GM12878 (cell line): ENCODE measurements around the gene PKM. TPM values are rescaled to one million over a fixed set of nuclear protein-coding genes. Genes with fewer than 3 reads are reported as not detected.

Experiments
- ATAC-seq: fragments of 200-7000 bp; cut with Tn5 transposase; 3 replicates; pipeline ENCODE4 v1.9.1; 2020; ENCODE audit warnings: mild to moderate bottlenecking, moderate library complexity
- BruUV-seq: library from RNA; stranded (reverse); fragments of 400-500 nt; replicated peaks from 2 replicates; lab custom pipeline; 2021; lab: Mats Ljungman, UMichigan
- CTCF ChIA-PET: fragments of 300-600 bp; sonication (Branson Sonifier 250); formaldehyde crosslinking; extraction: SDS; loops from one replicate; lab custom pipeline; 2021; ENCODE audit warnings: inconsistent platforms; lab: Yijun Ruan, JAX
- POLR2A ChIA-PET: fragments of 350-600 bp; formaldehyde crosslinking; extraction: SDS; loops from one replicate; lab custom pipeline; 2021; ENCODE audit warnings: inconsistent platforms; lab: Charles Lee
- RAD21 ChIA-PET: fragments of 300-600 bp; sonication (Branson Sonifier 250); formaldehyde crosslinking; loops from one replicate; lab custom pipeline; 2023; ENCODE audit warnings: antibody characterized with exemption; ENCODE audit not compliant: unreplicated experiment; lab: Charles Lee
- SMC1A ChIA-PET: fragments of 300-600 bp; sonication (Branson Sonifier 250); formaldehyde crosslinking; loops from one replicate; lab custom pipeline; 2023; ENCODE audit not compliant: unreplicated experiment, uncharacterized antibody; lab: Charles Lee
- DNase-seq: peaks from one replicate; pipeline ENCODE4 v3.0.0-alpha.2; 2011; ENCODE audit warnings: low read depth, low spot score
- FAIRE-seq: peaks from 3 replicates; lab custom pipeline; 2011; peaks lifted over from hg19 to GRCh38; lab: Jason Lieb, UNC
- H2AFZ ChIP-seq: 2 replicates; pipeline ENCODE4 v1.6.0; 2011; ENCODE audit warnings: low read depth, low read length, control low read depth; ENCODE audit not compliant: control insufficient read depth
- H3K27ac ChIP-seq: 2 replicates; pipeline ENCODE4 v1.5.1; 2011; ENCODE audit warnings: control low read depth; ENCODE audit not compliant: control insufficient read depth, insufficient read depth
- H3K27me3 ChIP-seq, 2 experiments: replicated peaks in 1 of 2; 2 replicates each; pipeline versions ENCODE4 v1.6.0 to v1.6.1; 2011; ENCODE audit warnings: low read length in 1 of 2; ENCODE audit not compliant: control insufficient read depth in 2 of 2, insufficient read depth in 2 of 2
- H3K36me3 ChIP-seq, 2 experiments: 2 replicates each; pipeline ENCODE4 v1.5.1; 2011; ENCODE audit warnings: low read length in 1 of 2; ENCODE audit not compliant: control insufficient read depth in 2 of 2, insufficient read depth in 2 of 2
- H3K4me1 ChIP-seq: 2 replicates; pipeline ENCODE4 v1.6.1; 2011; ENCODE audit warnings: mild to moderate bottlenecking, low read length, moderate library complexity, mixed read lengths; ENCODE audit not compliant: control insufficient read depth, insufficient read depth
- H3K4me2 ChIP-seq: 2 replicates; pipeline ENCODE4 v1.6.0; 2011; ENCODE audit warnings: control low read depth; ENCODE audit not compliant: control insufficient read depth, insufficient read depth
- H3K4me3 ChIP-seq: fragments of 200-600 bp; sonication (generic); 2 replicates; pipeline ENCODE4 v1.5.1; 2016
- H3K79me2 ChIP-seq: 2 replicates; pipeline ENCODE4 v1.6.0; 2011; ENCODE audit warnings: low read length; ENCODE audit not compliant: control insufficient read depth, insufficient read depth
- H3K9ac ChIP-seq: 2 replicates; pipeline ENCODE4 v1.8.0; 2011; ENCODE audit warnings: low read length, control low read depth, mixed read lengths; ENCODE audit not compliant: control insufficient read depth, insufficient read depth
- H3K9me3 ChIP-seq: replicated peaks from 3 replicates; pipeline ENCODE4 v1.5.1; 2011; ENCODE audit warnings: mild to moderate bottlenecking, low read length; ENCODE audit not compliant: control insufficient read depth, insufficient read depth
- H4K20me1 ChIP-seq: 2 replicates; pipeline ENCODE4 v1.6.0; 2011; ENCODE audit not compliant: control insufficient read depth, insufficient read depth
- E2F4 ChIP-seq: IDR thresholded peaks from 2 replicates; pipeline ENCODE4 v1.6.1; 2012; ENCODE audit warnings: low read depth, low read length, improper control_type of control experiment
- HDAC6 ChIP-seq: fragments of 200-600 bp; sonication (generic); IDR thresholded peaks from one replicate; pipeline ENCODE4 v1.8.0; 2017; ENCODE audit warnings: antibody characterized with exemption; ENCODE audit not compliant: unreplicated experiment
- HDGF ChIP-seq: fragments of 450-650 bp; IDR thresholded peaks from 2 replicates; pipeline ENCODE4 v1.6.1; 2016; ENCODE audit warnings: antibody characterized with exemption
- MLLT1 ChIP-seq: fragments of 450-650 bp; IDR thresholded peaks from 2 replicates; pipeline ENCODE4 v1.6.1; 2016; ENCODE audit warnings: mild to moderate bottlenecking
- MXI1 ChIP-seq: fragments of 150-350 bp; IDR thresholded peaks from 2 replicates; pipeline ENCODE4 v1.6.1; 2011; ENCODE audit warnings: low read depth, mild to moderate bottlenecking, inconsistent platforms, low read length, improper control_type of control experiment
- NFYA ChIP-seq: IDR thresholded peaks from 2 replicates; pipeline ENCODE4 v1.6.1; 2011; ENCODE audit warnings: low read depth, mild to moderate bottlenecking, low read length, improper control_type of control experiment, borderline replicate concordance
- RCOR1 ChIP-seq: conservative IDR thresholded peaks from 2 replicates; pipeline ENCODE4 v1.6.1; 2012; ENCODE audit warnings: low read depth, low read length, improper control_type of control experiment
- RELB ChIP-seq: fragments of 450-650 bp; IDR thresholded peaks from 2 replicates; pipeline ENCODE4 v1.6.1; 2017; ENCODE audit warnings: low read depth, mild to moderate bottlenecking, moderate library complexity
- TCF3 ChIP-seq: IDR thresholded peaks from 2 replicates; pipeline ENCODE4 v1.6.1; 2012; ENCODE audit warnings: low read depth, mild to moderate bottlenecking, low read length, borderline replicate concordance; ENCODE audit not compliant: insufficient read depth
- YBX1 ChIP-seq: fragments of 450-650 bp; IDR thresholded peaks from 2 replicates; pipeline ENCODE4 v1.6.1; 2016; ENCODE audit warnings: antibody characterized with exemption
- WGBS: methylation state at CpG from one replicate; pipeline ENCODE4 v1.1.6; 2016; ENCODE audit warnings: low lambda C conversion rate; ENCODE audit not compliant: insufficient replicate concordance, insufficient coverage; ENCODE audit errors: missing lambda C conversion rate; 5-methylcytosine and 5-hydroxymethylcytosine counted together
- in situ Hi-C: fragments of 300-500 bp; cut with MboI; formaldehyde crosslinking; loops from 9 replicates; pipeline ENCODE4 v1.14.3; 2018; ENCODE audit warnings: mixed read lengths
- intact Hi-C: fragments of 100-400 bp; cut with micrococcal nuclease; formaldehyde crosslinking; loops from one replicate; pipeline ENCODE4 v1.14.2; 2022; ENCODE audit not compliant: unreplicated experiment
- polyA plus RNA-seq, 11 experiments: library from polyadenylated mRNA; depleted of rRNA in 4 of 11; unstranded in 6 of 11; stranded (reverse) in 5 of 11; fragments of >200 nt; fragmentation: Nextera tagmentation in 4 of 11; fragmentation: Illumina TruSeq in 1 of 11; extraction: Ambion mirVana in 4 of 11; extraction: Trizol in 1 of 11; gene quantifications; 1 replicate in 1 of 11; 2 replicates in 10 of 11; pipeline versions ENCODE4 v1.2.1 to v1.2.3, GENCODE V29; 2011 to 2016; ENCODE audit warnings: inconsistent platforms in 2 of 11, missing spikeins in 2 of 11, low read depth in 1 of 11
- total RNA-seq, 4 experiments: library from RNA; depleted of rRNA in 3 of 4; stranded (reverse); fragments of >200 nt in 3 of 4; fragmentation: Illumina TruSeq in 1 of 4; extraction: Trizol in 1 of 4; gene quantifications; 2 replicates each; pipeline versions ENCODE4 v1.2.1 to v1.2.3, GENCODE V29; 2013 to 2021
- TF ChIP-seq, protein P1 (sequence below): fragments of 150-350 bp; IDR thresholded peaks from 2 replicates; pipeline ENCODE4 v1.6.1; 2014; ENCODE audit warnings: mild to moderate bottlenecking, low read depth, low read length

PKM gene
- total and polyA plus RNA-seq, 10 of the 15 experiments (the other 5 are each of a cell fraction or from before 2014, with no cell fraction given): 491 to 2,011 (median 1,433) TPM

DNA sequence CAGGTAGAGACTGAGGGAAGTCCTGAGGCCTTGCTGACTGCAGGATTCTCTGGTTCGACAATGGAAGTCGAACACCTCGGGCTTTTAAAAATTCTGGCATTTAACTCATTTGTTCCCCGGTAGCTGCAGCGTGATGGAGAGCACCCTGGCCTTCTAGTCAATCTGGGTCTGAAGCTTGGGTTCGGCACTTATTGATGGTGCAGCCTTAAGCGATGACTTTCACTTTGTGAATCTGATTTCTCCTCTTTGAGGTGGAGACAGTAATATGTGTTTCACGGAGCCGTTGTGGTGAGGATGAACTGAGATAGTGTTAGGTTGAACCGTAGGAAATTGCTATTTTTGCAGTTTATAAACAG lies 42.0 kb upstream of the PKM start:
- H3K79me2 ChIP-seq: peaks cover 22% of the 10 kb centered on the region
- FAIRE-seq: no peak
- H3K27me3 ChIP-seq: no peaks in the 10 kb centered on the region
- ChIA-PET RAD21 (interaction anchor here (0.8 to 1.7 kb wide), 2 partner anchors 42 to 46 kb away, joined by 3 to 4 read pairs; partner anchors contain the start of gene PKM), SMC1A (interaction anchor here (0.5 to 2.2 kb wide), 6 partner anchors 13 to 73 kb away, joined by 3 to 15 read pairs (median 4); no protein-coding TSS in a partner anchor), CTCF (interaction anchor here (0.7 to 3.3 kb wide), 6 partner anchors 10 to 262 kb away, joined by 3 to 15 read pairs (median 8); partner anchors contain the start of gene ARIH1), POLR2A (interaction anchor here (0.9 to 1.5 kb wide), 3 partner anchors 33 to 46 kb away, joined by 3 read pairs; no protein-coding TSS in a partner anchor)
- peak overlapping the region; percentile 16; the same call in 1 of the 2 replicates for H3K27ac ChIP-seq
- H3K4me2 ChIP-seq: peak overlapping the region; percentile 64
- H4K20me1 ChIP-seq: no peaks in the 10 kb centered on the region
- no peak for DNase-seq
- H3K36me3 ChIP-seq: peaks cover 0 to 6% of the 10 kb centered on the region in 2 experiments; a peak in 1 of 4 replicates
- no peaks in the 10 kb centered on the region for H3K9me3 ChIP-seq
- in situ Hi-C loops: no loop called here
- intact Hi-C loops: loop anchor here (1.0 kb wide), 1 partner anchor 42 kb away; the partner anchor contains the start of gene PKM
- TSS peak; percentile 86 for BruUV-seq
- peak overlapping the region; percentile 61 for H3K4me3 ChIP-seq
- no peak for TF ChIP-seq HDAC6
- no peak for TF ChIP-seq E2F4
- TF ChIP-seq MLLT1: 0 out of 2 replicates have a peak, but pooled peaks have one; percentile 67
- TF ChIP-seq NFYA: no peak
- TF ChIP-seq YBX1: no peak
- TF ChIP-seq RELB: 0 out of 2 replicates have a peak, but pooled peaks have one; percentile 43
- TF ChIP-seq, protein P1, sequence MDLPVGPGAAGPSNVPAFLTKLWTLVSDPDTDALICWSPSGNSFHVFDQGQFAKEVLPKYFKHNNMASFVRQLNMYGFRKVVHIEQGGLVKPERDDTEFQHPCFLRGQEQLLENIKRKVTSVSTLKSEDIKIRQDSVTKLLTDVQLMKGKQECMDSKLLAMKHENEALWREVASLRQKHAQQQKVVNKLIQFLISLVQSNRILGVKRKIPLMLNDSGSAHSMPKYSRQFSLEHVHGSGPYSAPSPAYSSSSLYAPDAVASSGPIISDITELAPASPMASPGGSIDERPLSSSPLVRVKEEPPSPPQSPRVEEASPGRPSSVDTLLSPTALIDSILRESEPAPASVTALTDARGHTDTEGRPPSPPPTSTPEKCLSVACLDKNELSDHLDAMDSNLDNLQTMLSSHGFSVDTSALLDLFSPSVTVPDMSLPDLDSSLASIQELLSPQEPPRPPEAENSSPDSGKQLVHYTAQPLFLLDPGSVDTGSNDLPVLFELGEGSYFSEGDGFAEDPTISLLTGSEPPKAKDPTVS: no peak
- no peak for TF ChIP-seq RCOR1
- TF ChIP-seq TCF3: no peak
- peak; percentile 7; the same call in 1 of the 2 replicates for TF ChIP-seq HDGF
- peak; percentile 46; the same call in 1 of the 2 replicates for TF ChIP-seq MXI1
- TF ChIP-seq, all 136 proteins: peak for 4
- Histone ChIP-seq H2AFZ (peak overlapping the region; percentile 87), H3K9ac (peak overlapping the region; percentile 56), H3K4me1 (peaks cover 6% of the 10 kb centered on the region; the same call in 1 of the 2 replicates)
- 10% methylated on average over 10 of the region's 10 CpGs for WGBS
- no peak; the same call in 2 of the 3 replicates for ATAC-seq
